Suppressor macrophage treated with lipopolysaccharide for 1 hour (primary cell): ENCODE data around the gene NEU2.

ENCODE experiments used
- DNase-seq, 3 donors: peaks; one replicate each; pipeline ENCODE4 v3.0.0-alpha.2; 2020 to 2022

Gene NEU2

DNA sequence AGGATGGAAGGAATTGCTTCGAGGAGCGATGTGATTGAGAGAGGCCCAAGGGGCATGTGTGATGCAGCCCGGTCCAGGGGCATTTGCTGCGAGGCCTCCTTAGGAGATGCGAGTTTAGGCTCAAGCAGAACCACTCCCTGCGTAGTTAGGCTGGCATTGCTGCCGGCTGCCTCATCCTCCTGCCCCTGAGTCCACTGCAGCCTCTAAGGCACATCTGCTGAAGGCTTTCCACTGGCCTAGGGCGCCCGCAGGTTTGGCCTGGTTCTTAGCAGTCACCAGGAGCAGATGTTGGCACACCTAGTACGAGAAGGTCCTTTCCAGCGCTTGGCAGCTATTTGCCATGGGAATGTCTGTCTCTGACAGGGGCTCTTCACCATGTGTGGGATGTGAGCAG is 48.4 kb downstream of the NEU2 start:
- no peak for DNase-seq

DNA sequence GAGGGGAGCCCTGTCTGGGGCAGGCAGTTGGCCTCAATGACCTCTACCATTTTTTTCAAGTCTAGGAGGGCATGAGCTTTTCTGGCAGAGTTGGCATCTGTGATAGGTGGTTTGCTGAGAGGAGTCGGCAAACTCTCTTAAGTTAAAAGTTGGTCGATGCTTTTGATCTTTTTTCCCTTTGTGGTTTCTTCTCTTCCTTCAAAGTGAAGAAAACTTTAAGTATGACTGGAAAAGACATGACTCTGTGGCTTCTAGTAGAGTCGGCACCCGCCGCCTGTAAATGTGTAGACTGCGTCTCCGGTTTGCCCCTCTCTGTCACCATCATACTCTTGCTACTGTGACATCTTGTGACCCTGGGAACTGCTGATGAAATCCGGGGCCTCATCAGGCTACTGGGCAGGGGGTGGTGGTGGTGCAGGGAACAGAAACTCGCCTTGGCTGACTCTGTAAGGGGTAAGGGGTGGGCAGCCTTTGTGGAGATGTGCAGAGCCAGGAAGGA is 48.8 kb downstream of the NEU2 start:
- peak; percentile 67 to 72 (median 72) for DNase-seq

DNA sequence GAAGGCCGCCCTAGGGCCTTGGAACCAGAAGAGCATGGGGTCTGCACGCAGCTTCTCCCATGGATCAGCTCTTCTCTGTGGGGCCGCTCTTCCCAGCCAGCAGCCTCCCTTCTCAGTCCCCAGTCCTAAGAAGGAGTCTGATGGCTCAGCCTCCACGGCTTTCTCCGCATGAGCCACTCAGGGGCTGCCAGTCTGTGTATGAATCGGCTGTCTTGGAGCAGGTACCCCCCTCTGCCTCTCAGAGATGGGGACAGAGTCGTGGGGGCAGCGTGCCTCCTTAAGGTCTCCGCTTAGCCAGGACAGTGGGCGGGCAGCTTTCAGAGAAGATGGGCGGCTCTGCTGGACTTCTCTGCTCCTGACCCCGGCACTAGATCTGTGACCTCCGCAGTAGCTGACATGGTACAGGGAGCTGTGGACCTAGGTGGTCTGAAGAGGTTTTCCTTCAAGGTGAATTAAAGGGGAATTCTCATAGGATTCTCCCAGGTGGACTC is 49.3 kb downstream of the NEU2 start:
- DNase-seq = no peak

DNA sequence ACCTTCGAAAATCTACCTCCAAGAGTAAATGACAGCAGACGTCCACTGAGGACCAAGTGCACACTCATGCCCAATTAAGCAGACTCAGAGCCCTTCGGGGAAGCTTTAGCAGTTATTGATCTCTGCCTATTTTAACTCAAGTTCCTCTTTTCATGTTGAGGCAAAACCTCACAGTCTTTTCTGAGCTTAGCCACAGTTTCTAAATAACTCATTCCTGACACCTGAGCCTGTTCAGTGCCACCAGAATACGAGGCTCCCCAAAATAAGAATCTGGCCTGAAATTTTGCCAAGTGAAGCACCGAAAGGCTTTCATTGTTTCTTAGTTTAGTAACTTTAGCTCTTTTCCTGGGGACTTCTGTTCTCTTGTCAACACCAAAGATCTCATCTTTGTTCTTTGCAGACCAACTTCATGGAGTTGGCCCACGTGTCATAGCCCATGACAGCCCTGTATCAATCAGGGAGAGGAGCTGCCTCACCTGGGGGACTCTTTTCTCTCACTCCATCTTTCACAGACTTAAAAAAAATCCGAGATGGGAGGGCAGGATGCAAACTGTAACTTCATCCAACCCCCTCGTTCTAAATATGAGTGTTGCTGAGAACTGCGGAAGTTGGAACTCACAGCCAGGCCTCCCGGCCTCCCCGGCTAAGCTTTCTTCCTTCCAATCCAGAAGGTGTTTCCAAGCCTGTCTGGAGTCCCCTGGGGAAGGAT is 49.9 kb downstream of the NEU2 start:
- DNase-seq = no peak

DNA sequence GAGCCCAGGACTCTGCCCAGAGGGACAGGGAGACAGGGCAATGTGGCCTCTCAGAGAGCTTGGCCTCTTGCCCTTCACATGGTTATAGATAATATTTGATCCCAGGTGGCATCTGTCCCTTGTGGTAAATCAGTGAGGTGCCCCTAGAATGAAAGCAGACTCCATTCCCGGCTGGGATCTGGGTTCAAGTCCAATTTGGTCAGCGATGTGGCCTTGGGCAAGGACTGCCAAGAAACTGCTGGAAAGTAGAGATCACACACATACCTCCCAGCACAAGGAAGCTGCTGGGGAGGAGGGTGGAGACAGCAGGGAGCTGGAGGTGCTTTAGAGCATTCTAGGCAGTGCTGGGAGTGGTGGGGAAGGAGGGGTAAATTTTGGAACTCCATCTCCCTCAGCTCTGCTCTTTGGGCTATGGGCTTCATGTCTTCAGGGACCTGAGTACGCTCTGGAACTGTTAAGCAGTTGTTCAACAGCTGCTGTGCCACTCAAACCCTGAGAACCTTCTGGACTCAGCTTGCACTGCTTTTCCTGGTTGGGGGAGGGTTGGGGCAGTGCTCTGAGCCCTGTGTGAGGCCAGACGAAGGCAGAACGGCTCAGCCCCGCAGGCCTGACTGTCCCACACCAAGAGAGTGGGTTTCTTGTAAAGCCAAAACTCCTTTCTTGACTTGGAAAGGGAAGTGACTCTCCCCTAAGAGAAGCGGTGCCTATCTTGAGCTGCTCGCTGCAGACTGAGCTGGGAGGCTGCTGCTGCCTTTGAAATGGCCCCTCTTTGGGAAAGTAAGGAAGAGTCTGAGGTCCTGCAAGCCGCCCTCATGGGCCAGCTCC is 50.7 kb downstream of the NEU2 start:
- peak in 2 of 3 donors; percentile 52 to 60 for DNase-seq

DNA sequence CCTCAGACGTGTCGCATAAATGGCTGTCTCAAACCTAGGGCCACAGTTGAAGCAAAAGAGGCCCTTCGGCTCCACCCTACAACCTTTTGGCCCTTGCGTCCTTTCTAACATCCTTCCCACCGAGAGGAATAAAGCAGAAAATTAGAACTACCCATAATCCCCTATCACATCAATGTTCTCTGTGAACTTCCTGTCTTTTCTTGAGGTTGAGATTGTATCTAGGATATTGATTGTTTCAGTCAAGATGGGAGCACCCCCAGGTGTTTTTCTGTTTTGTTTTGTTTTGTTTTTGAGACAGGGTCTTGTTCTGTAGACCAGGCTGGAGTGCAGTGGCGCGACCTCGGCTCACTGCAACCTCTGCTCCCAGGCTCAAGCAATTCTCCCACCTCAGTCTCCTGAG is 51.3 kb downstream of the NEU2 start:
- no peak for DNase-seq

DNA sequence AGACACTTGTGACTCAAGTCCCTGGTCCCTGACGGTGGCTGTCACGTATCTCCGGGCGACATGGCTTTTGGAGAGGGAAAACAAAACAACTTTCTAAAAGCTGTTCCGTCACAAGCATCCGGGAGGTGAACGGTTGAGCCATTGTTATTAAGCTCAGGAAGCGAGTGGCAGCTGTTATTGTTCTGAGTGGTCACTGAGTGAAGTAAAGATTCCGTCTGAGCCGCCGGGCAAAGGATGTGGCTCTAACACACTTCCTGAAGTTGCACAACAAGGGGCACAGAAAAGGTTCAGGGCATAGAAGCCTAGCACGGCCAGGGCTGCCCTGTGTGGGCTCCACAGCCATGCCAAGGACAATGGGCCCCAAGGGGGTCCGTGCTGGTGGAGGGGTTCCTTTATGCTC is 52.0 kb downstream of the NEU2 start:
- DNase-seq = peak; percentile 72 to 84 (median 76)
